Left lobe of liver (tissue), 2 donors: ENCODE data around the gene IBSP. TPM values are rescaled to one million over a fixed set of nuclear protein-coding genes. Genes with fewer than 3 reads are reported as not detected.

Experiments
- ATAC-seq: fragments of 200-7000 bp; cut with Tn5 transposase; one replicate; pipeline ENCODE4 v1.9.1; 2020; ENCODE audit warnings: mild to moderate bottlenecking, moderate library complexity
- DNase-seq: peaks from one replicate; pipeline ENCODE4 v3.0.0-alpha.2; 2020; ENCODE audit warnings: low spot score
- total RNA-seq: library from RNA; stranded (reverse); gene quantifications from one replicate; pipeline ENCODE4 v1.2.1, GENCODE V29; 2021
- donor health status: DM: no; HTN: no; CAD: no; lungs with moderate emphysema.
- donor health status: DM: no; HTN: yes; CAD: no.

The IBSP gene
- total RNA-seq, 1 donor from 2014 or later: not detected

DNA sequence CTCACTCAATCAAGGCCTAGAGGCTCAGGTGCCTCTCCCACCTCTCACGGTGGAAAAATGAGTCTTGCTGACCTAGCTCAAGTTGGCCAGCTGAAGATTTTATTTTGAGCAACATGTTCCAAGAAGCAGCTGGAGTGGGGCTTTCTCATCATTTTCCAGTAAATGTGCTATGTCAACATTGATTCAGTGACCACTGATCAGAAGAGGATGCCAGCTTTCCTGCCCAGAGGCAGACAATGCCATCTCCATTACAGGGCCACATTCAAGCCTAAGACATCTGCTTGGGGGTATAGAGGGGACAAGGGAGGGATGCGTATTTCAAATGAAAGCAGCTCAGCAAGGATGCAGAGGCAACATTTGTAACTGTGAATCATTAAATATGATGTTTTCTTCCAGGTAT, 36.4 kb downstream of the IBSP start:
- ATAC-seq (no peak), DNase-seq (no peak)

DNA sequence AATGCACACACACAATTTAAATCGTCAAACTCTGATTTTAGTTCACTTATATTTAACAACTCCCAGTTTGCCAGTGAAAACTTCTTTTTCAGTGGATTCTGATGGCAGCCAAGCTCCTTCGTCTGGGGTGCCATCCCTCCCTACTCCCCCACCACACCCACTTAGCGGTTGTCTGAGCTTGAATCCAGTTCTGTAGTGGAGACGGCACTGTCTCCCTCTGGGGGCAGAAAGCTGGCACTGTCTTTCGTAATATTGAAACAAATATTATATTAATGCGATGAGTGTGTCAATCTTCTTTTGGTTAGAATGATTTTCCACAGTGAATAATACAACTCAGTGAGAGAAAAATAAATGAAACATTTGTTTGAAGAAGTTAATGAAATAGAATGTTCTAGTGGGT, 38.9 kb downstream of the IBSP start:
- DNase-seq (no peak), ATAC-seq (no peak)

DNA sequence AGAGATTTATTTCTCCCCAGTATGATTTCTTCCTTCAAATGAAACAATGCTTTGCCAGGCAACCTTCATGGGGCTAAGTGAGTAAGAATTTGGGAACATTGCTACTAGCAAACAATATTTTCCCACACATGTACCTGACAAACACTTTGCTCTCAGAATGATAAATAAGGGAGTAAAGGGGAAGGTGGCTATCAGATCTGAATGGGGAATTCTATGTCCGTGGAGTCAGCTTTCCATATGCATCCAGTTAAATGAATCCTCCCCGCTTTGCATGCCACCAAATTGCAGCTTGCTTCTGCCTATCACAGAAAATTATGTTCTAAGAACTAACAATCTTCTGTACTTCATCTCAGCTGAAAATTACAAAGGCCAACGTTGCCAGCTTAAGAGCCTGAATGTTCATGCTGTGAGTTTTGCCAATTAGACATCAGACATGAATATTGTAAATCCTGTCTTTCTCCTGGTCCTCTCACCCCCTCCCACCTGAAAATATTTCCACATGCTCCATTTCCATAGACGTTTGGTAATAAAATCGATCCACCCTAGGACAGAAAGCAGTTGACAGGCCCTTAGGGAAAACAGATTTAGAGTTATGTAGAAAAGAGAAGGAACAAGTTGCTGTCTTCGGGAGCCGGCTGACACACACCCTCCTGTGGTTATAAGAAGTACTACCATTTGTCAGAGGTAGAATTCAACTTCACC, 39.7 kb downstream of the IBSP start:
- ATAC-seq: peak; percentile 92
- no peak for DNase-seq

DNA sequence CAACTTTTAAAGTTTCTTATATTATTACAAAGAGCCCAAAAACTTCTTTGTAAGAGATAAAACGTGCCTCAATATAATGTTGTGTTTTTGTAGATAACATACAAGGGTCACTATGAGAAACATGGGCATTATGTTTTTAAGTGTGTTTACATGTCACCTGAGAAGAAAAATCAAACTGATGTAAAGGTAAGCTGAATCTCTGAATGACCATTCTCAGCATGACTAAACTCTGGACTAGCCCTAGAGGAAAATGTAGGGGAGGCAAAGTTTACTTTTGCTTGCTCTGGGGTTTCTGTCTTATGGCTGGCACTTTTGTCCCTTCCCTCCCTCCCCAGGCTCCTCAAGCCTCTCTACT, 40.2 kb downstream of the IBSP start:
- DNase-seq (no peak), ATAC-seq (no peak)

DNA sequence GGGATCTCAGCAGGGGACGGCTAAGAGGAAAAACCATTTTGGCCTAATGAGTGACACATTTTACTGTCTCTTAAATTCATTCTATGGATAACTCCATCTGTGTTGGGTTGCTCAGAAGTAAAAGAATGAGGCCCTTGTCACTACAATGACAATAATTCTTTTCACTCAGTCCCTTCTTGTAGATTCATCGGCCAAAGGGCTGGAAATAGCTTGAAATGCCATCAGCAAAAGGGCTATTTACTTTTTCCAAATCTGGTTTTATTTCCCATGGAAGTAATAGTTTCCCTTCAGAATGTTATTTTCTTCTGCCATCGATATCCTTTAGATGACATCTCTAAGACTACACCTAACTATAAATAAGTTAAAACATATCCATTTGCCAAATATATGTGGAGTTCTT, 40.8 kb downstream of the IBSP start:
- DNase-seq (no peak), ATAC-seq (no peak)

DNA sequence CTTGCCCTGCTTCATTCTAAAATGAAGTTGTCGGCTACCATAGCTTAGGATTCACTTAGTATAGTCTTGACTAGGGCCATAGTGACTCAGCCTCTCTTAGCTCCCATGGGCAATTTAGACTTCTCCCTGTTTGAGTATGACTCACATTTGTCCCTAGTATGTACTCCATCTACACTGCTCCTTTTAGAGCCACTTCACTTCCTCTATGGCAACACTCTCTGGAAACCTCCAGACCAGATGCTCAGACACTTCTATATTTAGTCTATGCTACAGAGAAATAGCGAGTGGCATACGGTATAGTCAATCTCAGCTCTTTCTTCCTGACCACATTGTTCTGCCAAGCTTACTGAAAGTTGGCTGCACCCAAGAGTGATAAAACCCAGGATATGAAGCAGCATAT, 44.6 kb downstream of the IBSP start:
- DNase-seq: no peak
- ATAC-seq: peak; percentile 60

DNA sequence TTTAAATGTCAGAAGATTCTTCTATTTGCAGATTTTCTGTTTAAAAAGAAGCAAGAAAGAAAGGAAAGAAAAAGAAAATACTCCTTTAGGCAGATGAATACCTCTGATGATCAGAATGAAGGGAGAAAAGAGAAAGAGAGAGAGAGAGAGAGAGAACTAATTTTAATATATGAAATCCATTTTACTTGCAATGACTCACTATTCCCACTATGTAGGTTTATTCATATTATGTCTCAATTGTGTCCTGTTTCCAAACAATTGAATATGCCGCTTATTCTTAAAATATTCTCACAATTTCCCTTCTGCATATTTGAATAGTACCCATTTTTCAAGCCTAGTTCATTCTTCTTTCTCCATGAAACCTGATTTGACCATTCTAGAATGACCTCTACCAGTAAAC, 45.1 kb downstream of the IBSP start:
- ATAC-seq (no peak), DNase-seq (no peak)

DNA sequence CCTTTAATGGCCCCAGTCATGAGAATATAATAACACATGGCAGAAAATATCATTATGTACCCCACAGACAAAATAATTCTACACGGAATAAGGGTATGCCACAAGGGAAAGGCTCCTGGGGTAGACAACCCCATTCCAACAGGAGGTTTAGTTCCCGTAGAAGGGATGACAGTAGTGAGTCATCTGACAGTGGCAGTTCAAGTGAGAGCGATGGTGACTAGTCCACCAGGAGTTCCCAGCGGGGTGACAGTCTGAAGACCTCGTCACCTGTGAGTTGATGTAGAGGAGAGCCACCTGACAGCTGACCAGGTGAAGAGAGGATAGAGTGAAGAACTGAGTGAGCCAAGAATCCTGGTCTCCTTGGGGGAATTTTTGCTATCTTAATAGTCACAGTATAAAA, 46.9 kb downstream of the IBSP start:
- no peak for DNase-seq
- no peak for ATAC-seq

DNA sequence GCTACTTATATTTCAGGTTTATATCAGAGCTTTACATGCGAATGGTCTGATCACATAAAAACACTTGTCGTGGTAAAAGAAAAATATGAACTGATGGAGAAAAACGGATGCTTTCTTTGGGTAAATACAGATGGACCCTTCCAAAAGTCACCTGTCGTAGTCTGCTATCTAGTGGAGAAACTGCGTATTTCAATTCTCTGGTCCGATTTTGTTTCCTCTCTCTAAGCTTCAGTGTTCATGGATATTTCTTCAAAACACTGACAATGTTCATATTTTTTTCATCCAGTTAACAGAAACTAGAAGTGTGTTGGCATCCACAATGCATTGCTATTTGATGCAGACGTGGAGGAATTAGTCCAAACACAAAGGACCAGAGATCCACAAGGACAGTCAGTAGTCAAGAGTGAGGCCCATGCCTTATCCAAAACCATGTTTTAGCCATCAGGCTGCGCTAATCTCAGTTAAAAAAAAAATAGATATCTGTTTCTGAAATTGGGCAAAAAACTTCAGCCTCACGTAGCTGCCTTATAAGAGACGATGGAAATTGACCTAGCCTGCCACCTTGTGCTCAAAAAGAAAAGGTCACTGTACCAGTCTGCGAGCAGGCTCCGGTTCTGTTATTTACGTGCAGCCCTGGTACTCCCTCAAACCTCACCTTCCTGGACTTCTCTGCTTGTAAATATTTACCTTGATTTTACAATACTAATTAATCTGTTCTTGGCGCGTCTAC, 49.4 kb downstream of the IBSP start:
- DNase-seq (no peak), ATAC-seq (peak; percentile 93)

DNA sequence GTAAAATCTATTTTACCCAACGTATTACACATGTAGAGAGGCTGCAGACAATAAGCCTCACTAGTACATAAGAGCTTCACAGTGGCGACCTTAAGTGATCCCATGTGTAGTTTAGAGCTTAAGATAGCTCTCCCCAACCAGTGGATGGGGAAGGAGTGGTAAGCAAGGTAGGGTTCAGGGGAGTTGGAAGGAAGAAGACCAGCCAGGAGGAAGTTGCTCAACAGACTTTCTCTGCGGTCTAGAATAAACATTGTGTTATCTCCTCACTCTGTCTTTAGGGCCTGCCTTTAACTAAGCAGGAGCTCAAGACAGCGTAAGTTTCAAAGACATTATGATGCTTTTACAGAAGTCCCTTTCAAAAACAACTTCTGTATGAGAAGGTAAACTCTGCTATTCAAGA, 50.3 kb downstream of the IBSP start:
- no peak for DNase-seq
- ATAC-seq: peak; percentile 18

DNA sequence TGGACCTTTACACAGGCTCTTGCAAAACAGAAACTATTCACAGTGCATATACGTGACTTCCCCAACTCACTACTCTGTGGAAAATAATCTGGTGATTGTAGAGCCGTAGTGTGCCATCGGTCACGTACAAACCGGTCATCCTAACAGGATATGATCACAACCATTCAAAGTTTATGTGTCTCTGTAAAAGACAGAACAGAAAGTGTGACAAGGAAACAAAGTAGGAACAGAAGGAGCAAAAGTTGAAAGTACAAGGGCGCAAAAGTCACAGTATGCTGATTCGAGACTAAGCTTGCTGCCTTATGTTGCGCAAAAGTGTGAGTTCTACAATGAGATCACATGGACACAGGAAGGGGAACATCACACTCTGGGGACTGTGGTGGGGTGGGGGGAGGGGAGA, 52.0 kb downstream of the IBSP start:
- no peak for DNase-seq
- ATAC-seq: peak; percentile 21

DNA sequence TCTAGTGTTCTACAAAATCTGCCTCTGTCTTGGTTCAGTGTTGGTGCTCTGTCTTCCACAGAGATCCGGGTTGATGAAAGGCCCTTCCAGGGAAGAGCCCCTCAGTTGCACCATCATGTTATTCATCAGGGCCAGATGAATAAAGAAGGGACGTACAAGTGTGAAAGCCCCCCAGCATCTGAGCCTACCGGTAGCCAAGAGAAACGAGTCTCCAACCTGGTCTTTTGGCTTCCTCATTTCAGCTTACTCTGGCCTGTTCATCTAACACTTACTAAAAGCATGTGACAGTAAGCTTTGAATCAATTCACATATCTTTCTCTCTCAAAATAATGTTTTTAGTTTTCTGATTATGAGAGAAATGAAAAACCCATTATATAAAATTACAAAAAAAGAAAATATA, 52.6 kb downstream of the IBSP start:
- ATAC-seq (no peak), DNase-seq (no peak)

DNA sequence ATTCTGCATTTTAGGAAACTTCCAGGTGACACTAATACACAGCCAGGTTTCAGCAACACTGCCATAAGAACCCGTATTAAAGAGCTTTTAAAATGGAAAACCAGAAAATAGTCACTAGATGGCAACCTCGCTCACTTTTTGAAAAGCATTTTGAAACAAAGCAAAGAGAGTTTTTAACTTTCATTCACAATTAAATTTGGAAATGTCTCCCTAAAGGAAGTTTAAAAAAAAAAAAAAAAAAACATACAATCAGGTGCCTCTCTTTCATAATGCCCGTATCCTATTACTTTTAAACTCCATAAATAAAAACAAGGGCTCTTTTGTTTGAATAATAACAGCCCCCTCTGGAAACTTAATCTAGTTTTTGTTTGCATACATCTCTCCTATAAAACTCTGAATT, 53.8 kb downstream of the IBSP start:
- peak; percentile 64 for ATAC-seq
- DNase-seq: no peak

DNA sequence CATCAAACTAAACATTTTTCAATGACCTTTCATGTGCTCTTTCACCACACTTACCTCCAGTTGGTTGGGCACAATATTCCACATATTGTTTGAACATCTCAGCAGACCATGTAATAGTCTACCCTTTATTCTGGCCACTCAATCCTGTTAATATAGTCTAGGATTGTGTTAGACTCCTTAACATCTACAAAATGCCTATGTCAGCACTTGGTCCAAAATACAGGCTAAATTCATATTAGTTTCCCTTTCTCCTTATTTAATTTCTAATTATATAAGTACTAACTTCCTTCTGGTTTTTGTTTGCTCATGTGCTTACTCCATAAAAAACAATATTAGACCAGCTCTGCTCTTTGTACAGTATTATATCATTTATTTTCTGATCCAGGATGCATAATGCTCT, 54.5 kb downstream of the IBSP start:
- DNase-seq (no peak), ATAC-seq (no peak)

DNA sequence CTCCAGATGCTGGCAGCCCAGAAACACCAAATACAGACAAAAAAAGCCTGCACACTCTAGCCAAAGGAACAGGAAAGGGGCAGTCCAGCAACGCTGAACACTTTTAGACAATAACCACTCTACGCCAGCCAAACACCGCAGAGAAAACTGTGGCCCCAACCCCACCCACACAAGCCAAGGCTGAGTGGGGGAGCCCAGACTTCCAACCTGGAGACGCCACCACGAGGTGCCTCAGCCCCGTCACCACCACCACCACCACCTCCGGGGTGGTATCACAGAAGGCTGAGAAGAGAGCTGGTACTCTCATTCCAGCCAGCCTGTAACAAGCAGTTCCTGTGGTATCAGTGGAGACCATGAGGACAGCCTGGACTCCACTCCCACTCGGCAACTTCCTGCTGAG, 56.2 kb downstream of the IBSP start:
- ATAC-seq: no peak
- DNase-seq: no peak

DNA sequence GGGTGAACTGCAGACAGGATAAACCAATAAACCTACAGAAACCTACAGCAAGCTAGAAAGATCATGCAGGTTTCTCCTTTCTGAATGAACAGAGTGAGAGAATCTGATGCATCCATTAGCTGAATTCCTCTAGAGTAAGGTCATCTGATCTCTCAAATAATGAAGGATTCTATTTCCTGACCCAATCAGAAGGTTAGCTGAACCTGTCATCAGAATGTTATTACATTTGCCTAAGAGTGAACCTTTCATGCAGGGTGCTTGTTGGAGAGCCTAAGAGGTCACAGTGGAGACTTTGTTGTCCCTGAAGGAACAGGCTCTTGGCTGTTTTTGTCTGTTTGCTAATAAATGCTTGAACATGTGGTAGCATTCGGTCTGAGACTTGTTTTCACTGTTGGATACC, 57.5 kb downstream of the IBSP start:
- no peak for ATAC-seq
- no peak for DNase-seq

DNA sequence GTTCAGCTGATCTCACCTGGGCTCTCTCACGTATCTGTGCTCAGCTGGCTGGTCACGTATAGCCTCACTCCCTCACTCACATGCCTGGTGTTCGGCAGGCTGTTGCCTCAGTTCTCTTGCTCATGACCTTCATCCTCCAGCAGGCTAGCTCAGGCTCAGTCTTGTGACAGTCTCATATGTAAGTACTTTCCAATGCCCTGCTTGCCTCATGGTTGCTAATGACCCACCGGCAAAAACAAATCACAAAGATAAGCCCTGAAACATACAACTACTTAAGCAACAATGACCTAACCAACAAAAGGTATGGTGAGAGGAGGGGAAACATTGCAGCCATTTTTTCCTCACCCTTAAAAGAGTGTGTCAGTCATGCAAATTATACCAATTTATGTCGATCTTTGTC, 58.4 kb downstream of the IBSP start:
- no peak for ATAC-seq
- no peak for DNase-seq

Other genes starting within 250 kb of the IBSP start
- not detected for gene DSPP, start 191.0 kb upstream of the IBSP start, total RNA-seq
- not detected for gene DMP1, start 149.3 kb upstream of the IBSP start, total RNA-seq
- not detected for gene MEPE, start 33.4 kb downstream of the IBSP start, total RNA-seq
- 10.5 TPM for gene SPP1, start 176.2 kb downstream of the IBSP start, total RNA-seq
- gene PKD2, start 208.1 kb downstream of the IBSP start, total RNA-seq: 6.5 TPM